ENCODE measurements around the gene STIM1.

Gene STIM1

GRCh38 chr11:4134806-4135205, 279.3 kb downstream of the STIM1 start:
- Histone ChIP-seq H3K4me1 (ENCODE audit: insufficient read depth, low read length) (no peaks in the 10 kb centered on the region), H3K27me3 (ENCODE audit: insufficient read depth, low read length, poor library complexity) (no peaks in the 10 kb centered on the region), H2AFZ (ENCODE audit: low read depth, low read length) (no peak overlapping the region), H3K4me3 (ENCODE audit: low read depth in 1 of 2, low read length in 2 of 2) (no peak overlapping the region), H3K27ac (ENCODE audit: low read length) (no peak overlapping the region), H3K9me3 (ENCODE audit: insufficient read depth, low read length, severe bottlenecking) (peaks cover 13% of the 10 kb centered on the region), H3K79me2 (ENCODE audit: insufficient read depth, low read length) (no peaks in the 10 kb centered on the region), H3K4me2 (ENCODE audit: insufficient read depth, low read length) (no peak overlapping the region), H3K36me3 (ENCODE audit: insufficient read depth, low read length) (peaks cover 84% of the 10 kb centered on the region), H3K9ac (ENCODE audit: low read depth, low read length) (no peak overlapping the region), H4K20me1 (ENCODE audit: insufficient read depth, low read length) (no peaks in the 10 kb centered on the region)
- TF ChIP-seq CTCF (IDR thresholded peaks at IDR 0.05; ENCODE audit: borderline replicate concordance, extremely low read depth, low read length, poor library complexity, severe bottlenecking) (no peak), EZH2 (IDR thresholded peaks at IDR 0.05; ENCODE audit: borderline replicate concordance, low read depth, low read length, severe bottlenecking) (no peak)
- ATAC-seq (ENCODE audit: insufficient read depth, low read depth) (no peak), DNase-seq (no peak)

GRCh38 chr11:4138497-4138896, 283.0 kb downstream of the STIM1 start:
- Histone ChIP-seq H3K27ac (ENCODE audit: low read length) (no peak overlapping the region), H4K20me1 (ENCODE audit: insufficient read depth, low read length) (no peaks in the 10 kb centered on the region), H3K27me3 (ENCODE audit: insufficient read depth, low read length, poor library complexity) (no peaks in the 10 kb centered on the region), H3K4me1 (ENCODE audit: insufficient read depth, low read length) (no peaks in the 10 kb centered on the region), H3K36me3 (ENCODE audit: insufficient read depth, low read length) (peaks cover 82% of the 10 kb centered on the region), H3K79me2 (ENCODE audit: insufficient read depth, low read length) (no peaks in the 10 kb centered on the region), H3K4me2 (ENCODE audit: insufficient read depth, low read length) (no peak overlapping the region), H3K9me3 (ENCODE audit: insufficient read depth, low read length, severe bottlenecking) (peaks cover 17% of the 10 kb centered on the region), H2AFZ (ENCODE audit: low read depth, low read length) (no peak overlapping the region), H3K4me3 (ENCODE audit: low read depth in 1 of 2, low read length in 2 of 2) (no peak overlapping the region), H3K9ac (ENCODE audit: low read depth, low read length) (no peak overlapping the region)
- ATAC-seq (ENCODE audit: insufficient read depth, low read depth) (no peak), DNase-seq (no peak)
- TF ChIP-seq CTCF (IDR thresholded peaks at IDR 0.05; ENCODE audit: borderline replicate concordance, extremely low read depth, low read length, poor library complexity, severe bottlenecking) (no peak), EZH2 (IDR thresholded peaks at IDR 0.05; ENCODE audit: borderline replicate concordance, low read depth, low read length, severe bottlenecking) (no peak)

GRCh38 chr11:4140067-4140636, 284.7 kb downstream of the STIM1 start:
- no peak overlapping the region for H3K27ac ChIP-seq (ENCODE audit: low read length)
- no peak overlapping the region for H3K4me2 ChIP-seq (ENCODE audit: insufficient read depth, low read length)
- H3K4me3 ChIP-seq (ENCODE audit: low read depth in 1 of 2, low read length in 2 of 2): no peak overlapping the region
- no peaks in the 10 kb centered on the region for H3K27me3 ChIP-seq (ENCODE audit: insufficient read depth, low read length, poor library complexity)
- peaks cover 69% of the 10 kb centered on the region for H3K36me3 ChIP-seq (ENCODE audit: insufficient read depth, low read length)
- peaks cover 17% of the 10 kb centered on the region for H3K9me3 ChIP-seq (ENCODE audit: insufficient read depth, low read length, severe bottlenecking)
- H3K4me1 ChIP-seq (ENCODE audit: insufficient read depth, low read length): no peaks in the 10 kb centered on the region
- TF ChIP-seq CTCF (IDR thresholded peaks at IDR 0.05; ENCODE audit: borderline replicate concordance, extremely low read depth, low read length, poor library complexity, severe bottlenecking) (no peak), EZH2 (IDR thresholded peaks at IDR 0.05; ENCODE audit: borderline replicate concordance, low read depth, low read length, severe bottlenecking) (no peak)
- H4K20me1 ChIP-seq (ENCODE audit: insufficient read depth, low read length): no peaks in the 10 kb centered on the region
- no peak for DNase-seq
- no peaks in the 10 kb centered on the region for H3K79me2 ChIP-seq (ENCODE audit: insufficient read depth, low read length)
- H2AFZ ChIP-seq (ENCODE audit: low read depth, low read length): no peak overlapping the region
- no peak for ATAC-seq (ENCODE audit: insufficient read depth, low read depth)
- no peak overlapping the region for H3K9ac ChIP-seq (ENCODE audit: low read depth, low read length)

Data from DND-41 (cell line).